ENCODE results near the gene PDE3B.

PDE3B gene

DNA sequence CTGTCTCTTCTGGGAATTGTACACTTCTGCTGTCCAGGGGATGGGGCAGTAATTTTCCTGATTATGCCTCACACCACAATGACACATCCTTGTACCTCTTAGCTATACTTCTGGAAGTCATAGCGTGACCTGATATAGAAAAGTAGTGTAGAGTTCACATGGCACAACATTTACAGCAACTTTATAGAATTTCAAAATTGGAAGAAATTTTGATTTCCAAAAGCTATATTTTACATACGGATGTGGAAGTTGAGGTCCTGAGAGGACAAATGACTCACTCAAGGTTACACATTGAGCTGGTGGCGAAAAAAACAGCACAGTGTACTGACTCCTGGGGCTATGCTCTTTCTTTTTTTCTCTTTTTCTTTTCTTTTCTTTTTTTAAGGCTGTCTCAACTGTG lies 254.8 kb downstream of the PDE3B start:
- no peak for DNase-seq (ENCODE audit: low read depth)

GRCh38 chr11:14898906-14899305 lies 255.3 kb downstream of the PDE3B start:
- DNase-seq (ENCODE audit: low read depth) = no peak
- TF ChIP-seq, protein P1, sequence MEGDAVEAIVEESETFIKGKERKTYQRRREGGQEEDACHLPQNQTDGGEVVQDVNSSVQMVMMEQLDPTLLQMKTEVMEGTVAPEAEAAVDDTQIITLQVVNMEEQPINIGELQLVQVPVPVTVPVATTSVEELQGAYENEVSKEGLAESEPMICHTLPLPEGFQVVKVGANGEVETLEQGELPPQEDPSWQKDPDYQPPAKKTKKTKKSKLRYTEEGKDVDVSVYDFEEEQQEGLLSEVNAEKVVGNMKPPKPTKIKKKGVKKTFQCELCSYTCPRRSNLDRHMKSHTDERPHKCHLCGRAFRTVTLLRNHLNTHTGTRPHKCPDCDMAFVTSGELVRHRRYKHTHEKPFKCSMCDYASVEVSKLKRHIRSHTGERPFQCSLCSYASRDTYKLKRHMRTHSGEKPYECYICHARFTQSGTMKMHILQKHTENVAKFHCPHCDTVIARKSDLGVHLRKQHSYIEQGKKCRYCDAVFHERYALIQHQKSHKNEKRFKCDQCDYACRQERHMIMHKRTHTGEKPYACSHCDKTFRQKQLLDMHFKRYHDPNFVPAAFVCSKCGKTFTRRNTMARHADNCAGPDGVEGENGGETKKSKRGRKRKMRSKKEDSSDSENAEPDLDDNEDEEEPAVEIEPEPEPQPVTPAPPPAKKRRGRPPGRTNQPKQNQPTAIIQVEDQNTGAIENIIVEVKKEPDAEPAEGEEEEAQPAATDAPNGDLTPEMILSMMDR (IDR thresholded peaks at IDR 0.05; ENCODE audit: insufficient read depth, low read depth, low read length, missing control alignments) = no peak

More for the DNA sequence above, 254.8 kb downstream of the PDE3B start:
- H3K4me3 ChIP-seq (ENCODE audit: low read length) = no peak overlapping the region
- TF ChIP-seq, protein P1 (IDR thresholded peaks at IDR 0.05; ENCODE audit: insufficient read depth, low read depth, low read length, missing control alignments) = no peak

GRCh38 chr11:14902650-14903350 lies 259.2 kb downstream of the PDE3B start:
- TF ChIP-seq, protein P1 (IDR thresholded peaks at IDR 0.05; ENCODE audit: insufficient read depth, low read depth, low read length, missing control alignments) = no peak

More at GRCh38 chr11:14898906-14899305, 255.3 kb downstream of the PDE3B start:
- no peak overlapping the region for H3K4me3 ChIP-seq (ENCODE audit: low read length)

DNA sequence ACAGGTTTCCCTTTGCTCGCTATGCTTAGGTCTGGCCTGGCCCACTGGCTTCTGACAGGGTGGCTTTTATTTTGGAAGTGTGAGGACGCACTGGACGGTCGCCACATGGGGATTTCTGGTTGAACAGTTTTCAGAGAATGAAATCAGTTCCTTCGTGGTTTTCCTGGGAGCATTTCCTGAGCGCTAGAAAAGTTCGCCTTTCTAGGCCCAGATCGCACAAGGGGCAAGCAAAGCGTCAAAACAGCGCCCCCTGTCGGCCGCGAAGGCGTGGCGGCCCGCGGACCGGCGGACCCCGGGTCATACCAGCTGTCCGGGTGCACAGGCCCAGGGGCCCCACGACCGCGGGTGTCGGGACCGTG lies 261.1 kb downstream of the PDE3B start:
- TF ChIP-seq, protein P1 (IDR thresholded peaks at IDR 0.05; ENCODE audit: insufficient read depth, low read depth, low read length, missing control alignments) = peak; percentile 59
- H3K4me3 ChIP-seq (ENCODE audit: low read length) = peak overlapping the region; percentile 44
- DNase-seq (ENCODE audit: low read depth) = peak; percentile 44

More at GRCh38 chr11:14902650-14903350, 259.2 kb downstream of the PDE3B start:
- peak; percentile 87 for DNase-seq (ENCODE audit: low read depth)
- H3K4me3 ChIP-seq (ENCODE audit: low read length) = no peak overlapping the region

DNA sequence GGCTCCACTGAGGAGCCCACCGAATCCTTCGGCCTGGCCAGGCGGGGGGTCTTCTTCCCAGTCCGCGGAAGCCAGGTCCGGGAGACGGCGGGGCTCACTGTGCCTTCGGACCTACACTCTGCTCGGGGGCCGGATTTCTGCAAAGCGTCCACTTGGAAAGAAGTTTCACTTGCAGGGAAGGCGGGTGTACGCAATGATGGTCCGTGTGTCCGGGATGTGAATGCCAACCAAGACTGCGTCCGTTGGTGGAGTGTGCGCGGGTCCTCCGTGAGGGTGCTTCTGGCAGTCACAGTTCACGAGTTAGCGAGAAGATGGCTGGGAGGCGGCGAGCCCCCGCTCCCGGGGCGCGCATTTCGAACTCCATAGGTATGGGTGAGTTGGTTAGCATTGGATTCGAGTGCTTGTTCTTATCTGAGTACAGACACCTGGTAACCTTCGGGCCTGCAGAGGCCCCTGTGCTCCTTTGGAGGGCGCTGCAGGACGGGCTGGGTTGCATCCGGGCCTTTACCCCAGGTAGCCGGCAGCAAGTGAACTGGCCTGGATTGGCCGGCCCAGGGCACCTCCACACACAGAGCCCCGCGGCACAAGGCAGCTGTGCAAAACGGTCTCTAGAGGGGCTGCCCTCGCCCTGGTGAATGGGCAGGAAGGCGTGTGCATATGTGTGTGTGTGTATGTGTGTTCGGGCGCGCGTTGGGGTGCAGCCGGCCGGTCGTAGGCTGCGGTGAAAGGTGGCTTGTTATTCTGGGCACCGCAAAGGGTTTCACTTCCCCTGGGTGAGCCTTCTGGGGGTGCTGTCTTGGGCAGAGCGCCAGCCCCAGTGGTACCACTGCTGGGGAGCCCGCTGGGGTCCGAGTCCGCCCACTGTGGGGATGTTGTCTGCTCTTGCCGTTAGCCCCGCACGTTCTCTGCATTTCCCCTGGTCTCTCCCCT lies 261.8 kb downstream of the PDE3B start:
- peak; percentile 18 for DNase-seq (ENCODE audit: low read depth)
- TF ChIP-seq, protein P1 (IDR thresholded peaks at IDR 0.05; ENCODE audit: insufficient read depth, low read depth, low read length, missing control alignments) = peak; percentile 40
- peak overlapping the region; percentile 44 for H3K4me3 ChIP-seq (ENCODE audit: low read length)

GRCh38 chr11:14906578-14906977 lies 263.0 kb downstream of the PDE3B start:
- no peak for DNase-seq (ENCODE audit: low read depth)
- TF ChIP-seq, protein P1 (IDR thresholded peaks at IDR 0.05; ENCODE audit: insufficient read depth, low read depth, low read length, missing control alignments) = no peak
- H3K4me3 ChIP-seq (ENCODE audit: low read length) = no peak overlapping the region

All from epithelial cell of esophagus (primary cell).